ENCODE data around the gene COQ4.

COQ4 gene

GRCh38 chr9:128293091-128293490, 29.5 kb upstream of the COQ4 start:
- DNase-seq (ENCODE audit: low spot score): no peak
- ChIA-PET POLR2A (ENCODE audit: low non-redundant PET) (no interaction called here), CTCF (interaction anchor here (0.6 to 2.0 kb wide), 3 partner anchors 9 to 69 kb away, joined by 6 to 16 read pairs (median 7); no protein-coding TSS in a partner anchor)
- TF ChIP-seq CTCF (conservative IDR thresholded peaks at IDR 0.05; ENCODE audit: low read depth): no peak
- H3K27ac ChIP-seq: peak overlapping the region; percentile 71; the same call in 1 of the 2 replicates

DNA sequence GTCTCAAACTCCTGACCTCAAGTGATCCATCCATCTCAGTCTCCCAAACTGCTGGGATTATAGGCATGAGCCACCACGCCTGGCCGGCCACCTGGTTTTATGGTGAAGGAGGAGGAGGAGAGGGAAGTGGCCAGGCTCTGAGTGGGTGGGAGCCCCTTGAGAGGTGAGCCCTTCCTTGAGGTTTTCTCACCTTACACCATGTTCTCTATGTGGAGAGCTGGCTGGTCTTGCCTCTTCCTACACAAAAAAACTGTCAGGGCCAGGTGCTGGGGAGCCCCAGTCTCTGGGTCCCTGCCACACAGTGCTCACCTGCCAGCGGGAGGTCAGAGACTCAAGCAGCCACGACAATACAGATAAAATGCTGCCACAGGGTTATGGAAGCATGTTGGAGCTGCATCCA, 28.5 kb upstream of the COQ4 start:
- POLR2A ChIA-PET (ENCODE audit: low non-redundant PET): no interaction called here
- CTCF ChIA-PET: interaction anchor here (0.6 to 4.8 kb wide), 5 partner anchors 48 to 169 kb away, joined by 3 to 48 read pairs (median 3); no protein-coding TSS in a partner anchor
- no peak for TF ChIP-seq CTCF (conservative IDR thresholded peaks at IDR 0.05; ENCODE audit: low read depth)

DNA sequence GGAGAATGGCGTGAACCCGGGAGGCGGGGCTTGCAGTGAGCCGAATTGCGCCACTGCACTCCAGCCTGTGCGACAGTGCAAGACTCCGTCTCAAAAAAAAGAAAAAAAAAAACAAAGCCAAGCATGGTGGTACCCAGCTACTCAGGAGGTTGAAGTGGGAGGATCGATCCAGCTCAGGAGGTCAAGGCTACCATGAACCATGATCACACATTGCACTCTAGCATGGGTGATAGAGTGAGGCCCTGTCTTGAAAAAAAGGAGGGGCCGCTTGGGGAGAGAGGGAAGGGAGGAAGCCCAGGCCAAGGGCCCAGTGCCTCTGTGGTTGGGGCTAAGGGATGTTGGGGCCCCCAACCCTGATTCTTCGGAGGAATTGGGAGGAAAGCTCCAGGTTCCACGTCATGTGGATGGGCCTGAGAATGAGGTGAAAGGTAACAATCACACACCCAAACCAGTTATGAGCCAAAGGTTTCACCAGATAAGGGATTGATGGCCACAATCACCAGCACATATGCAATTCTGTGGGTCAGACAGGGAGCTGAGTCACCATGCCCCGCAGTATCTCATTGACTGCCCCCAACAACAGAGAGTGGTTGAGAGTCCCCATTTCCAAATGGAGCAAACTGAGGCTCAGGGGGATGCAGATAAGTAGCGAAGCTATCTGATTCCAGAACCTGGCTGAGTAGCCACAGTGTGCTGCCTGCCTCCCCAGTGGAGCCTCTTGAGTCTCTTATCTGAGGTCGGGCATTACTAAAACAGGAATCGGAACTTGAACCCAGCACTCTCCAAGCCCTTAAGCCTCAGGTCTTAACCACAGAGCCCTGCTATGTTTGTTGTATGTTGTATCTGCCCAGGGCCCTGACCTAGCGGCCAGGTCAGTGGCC, 26.1 kb upstream of the COQ4 start:
- ChIA-PET POLR2A (ENCODE audit: low non-redundant PET) (no interaction called here), CTCF (interaction anchor here (0.6 to 4.8 kb wide), 8 partner anchors 8 to 66 kb away, joined by 3 to 48 read pairs (median 4); no protein-coding TSS in a partner anchor)
- H3K27ac ChIP-seq: peak overlapping the region; percentile 71
- DNase-seq (ENCODE audit: low spot score): no peak
- no peak for TF ChIP-seq CTCF (conservative IDR thresholded peaks at IDR 0.05; ENCODE audit: low read depth)

More for the DNA sequence above, 28.5 kb upstream of the COQ4 start:
- DNase-seq (ENCODE audit: low spot score): no peak
- H3K27ac ChIP-seq: peak overlapping the region; percentile 71

- TF ChIP-seq CTCF (conservative IDR thresholded peaks at IDR 0.05; ENCODE audit: low read depth): no peak
- ChIA-PET CTCF (interaction anchor here (0.6 to 4.8 kb wide), 3 partner anchors 13 to 44 kb away, joined by 3 to 48 read pairs (median 4); no protein-coding TSS in a partner anchor), POLR2A (ENCODE audit: low non-redundant PET) (no interaction called here)
- no peak for DNase-seq (ENCODE audit: low spot score)
- peak overlapping the region; percentile 71 for H3K27ac ChIP-seq
Observed at GRCh38 chr9:128297221-128297773, 25.3 kb upstream of the COQ4 start.

- no peak for DNase-seq (ENCODE audit: low spot score)
- no peak for TF ChIP-seq CTCF (conservative IDR thresholded peaks at IDR 0.05; ENCODE audit: low read depth)
- peak overlapping the region; percentile 7; the same call in 1 of the 2 replicates for H3K27ac ChIP-seq
- CTCF ChIA-PET: interaction anchor here (0.6 to 4.8 kb wide), 3 partner anchors 23 to 43 kb away, joined by 3 to 48 read pairs (median 22); no protein-coding TSS in a partner anchor
- POLR2A ChIA-PET (ENCODE audit: low non-redundant PET): interaction anchor here (0.7 kb wide), 2 partner anchors 21 to 34 kb away, joined by 4 to 6 read pairs; no protein-coding TSS in a partner anchor
Observed at GRCh38 chr9:128298535-128299482, 23.8 kb upstream of the COQ4 start.

Data from RWPE1 (cell line).